Lung (tissue), 12 donors: ENCODE data around the gene AKT2. TPM values are rescaled to one million over a fixed set of nuclear protein-coding genes. Genes with fewer than 3 reads are reported as not detected.

ENCODE experiments used
- ATAC-seq: fragments of 200-7000 bp; cut with Tn5 transposase; one replicate; pipeline ENCODE4 v1.9.1; 2020; ENCODE audit warnings: moderate number of reproducible peaks; ENCODE audit not compliant: insufficient read depth, low FRiP score
- DNase-seq, 3 donors: peaks; one replicate each; pipeline ENCODE4 v3.0.0-alpha.2; 2013 to 2017
- H3K27ac ChIP-seq, 2 donors: one replicate each; pipeline ENCODE4 v1.5.1; 2013; ENCODE audit warnings: mild to moderate bottlenecking in 2 of 2, moderate library complexity in 2 of 2, control low read depth in 1 of 2, inconsistent platforms in 1 of 2, low read depth in 1 of 2, low read length in 1 of 2
- H3K27me3 ChIP-seq, 3 donors: one replicate each; pipeline ENCODE4 v1.5.1; 2013; ENCODE audit warnings: low read length in 2 of 3; ENCODE audit not compliant: control insufficient read depth in 3 of 3, insufficient read depth in 3 of 3
- H3K36me3 ChIP-seq, 4 donors: one replicate each; pipeline ENCODE4 v1.5.1; 2013; ENCODE audit warnings: low read length in 4 of 4, mild to moderate bottlenecking in 1 of 4, moderate library complexity in 1 of 4; ENCODE audit not compliant: control insufficient read depth in 4 of 4, insufficient read depth in 4 of 4
- H3K4me1 ChIP-seq, 5 donors: one replicate each; pipeline ENCODE4 v1.5.1; 2013; ENCODE audit warnings: low read length in 5 of 5, mild to moderate bottlenecking in 2 of 5, moderate library complexity in 1 of 5; ENCODE audit not compliant: control insufficient read depth in 5 of 5, insufficient read depth in 5 of 5
- H3K4me3 ChIP-seq: one replicate; pipeline ENCODE4 v1.5.1; 2013; ENCODE audit warnings: mild to moderate bottlenecking, control low read depth, moderate library complexity
- H3K9ac ChIP-seq, 2 donors: one replicate each; pipeline ENCODE4 v1.5.1; 2013; ENCODE audit warnings: low read length in 2 of 2, control low read depth in 1 of 2; ENCODE audit not compliant: insufficient read depth in 1 of 2
- H3K9me3 ChIP-seq, 4 donors: one replicate each; pipeline ENCODE4 v1.5.1; 2013; ENCODE audit warnings: low read length in 3 of 4, mild to moderate bottlenecking in 1 of 4, moderate library complexity in 1 of 4; ENCODE audit not compliant: control insufficient read depth in 4 of 4, insufficient read depth in 3 of 4
- WGBS, 2 donors: extraction: QIAGEN DNeasy Blood & Tissue Kit; methylation state at CpG; one replicate each; pipeline ENCODE4 v1.1.7; 2013; 5-methylcytosine and 5-hydroxymethylcytosine counted together
- polyA plus RNA-seq, 2 donors: library from polyadenylated mRNA; stranded (reverse); fragments of 200-250 nt; gene quantifications; one replicate each; pipeline ENCODE4 v1.2.1, GENCODE V29; 2013
- total RNA-seq, 2 donors: library from RNA; depleted of rRNA in 1 of 2; stranded (reverse); fragments of >200 nt in 1 of 2; gene quantifications; one replicate each; pipeline ENCODE4 v1.2.1, GENCODE V29; 2014 to 2021
- TF ChIP-seq, protein P1 (sequence below): IDR thresholded peaks from 2 replicates; pipeline ENCODE4 v1.5.1; 2012; ENCODE audit warnings: mild to moderate bottlenecking; ENCODE audit errors: control extremely low read depth, extremely low read depth
- donor health status: control.
- donor health status: control.
- donor health status: Bipolar disorder and iron deficiency.
- donor health status: healthy.
- donor health status: DM: yes; HTN: yes; CAD: no.

Gene AKT2
- total and polyA plus RNA-seq, 4 donors, result 62.3 to 138 (median 93.1) TPM

DNA sequence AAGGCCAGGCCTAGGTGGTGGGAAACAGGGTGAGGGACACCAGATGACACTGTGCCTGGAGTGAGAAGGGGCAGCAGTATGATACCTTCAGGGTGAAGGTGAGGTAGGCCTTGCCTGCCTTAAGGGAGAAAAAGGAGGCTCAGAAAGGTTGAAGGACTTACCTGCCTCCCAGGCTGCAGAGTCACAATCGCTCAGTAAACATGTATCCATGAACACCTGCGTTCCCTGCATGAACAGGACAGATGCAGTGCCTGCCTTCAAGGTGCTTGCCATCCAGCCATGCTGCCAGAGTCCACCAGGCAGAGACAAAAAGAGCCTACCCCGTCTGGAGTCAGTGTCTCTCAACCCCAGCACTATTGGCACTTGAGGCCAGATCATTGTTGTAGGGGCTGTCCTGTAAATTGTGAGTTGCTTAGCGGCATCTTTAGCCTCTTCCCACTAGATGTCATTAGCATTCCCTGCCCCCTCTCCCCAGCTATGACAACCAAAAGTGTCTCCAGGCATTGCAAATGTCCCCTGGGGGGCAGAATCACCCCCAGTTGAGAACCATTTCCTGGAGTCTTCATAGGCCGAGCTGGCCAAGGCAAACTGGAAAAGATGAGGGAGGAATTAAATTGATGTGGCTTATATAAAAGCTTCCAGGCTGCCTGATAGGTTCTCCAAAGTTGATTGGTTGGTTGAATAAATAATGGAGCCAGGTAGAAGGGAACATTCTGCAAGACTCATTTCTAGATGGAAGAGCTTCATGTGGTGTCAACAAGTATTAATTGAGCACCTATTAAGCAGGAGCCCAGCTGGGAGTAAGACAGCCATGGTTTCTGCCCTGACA, 92.2 kb downstream of the AKT2 start:
- peaks cover 0 to under 1% (median 0%) of the 10 kb centered on the region in 4 donors for H3K36me3 ChIP-seq
- H3K27ac ChIP-seq, result no peak overlapping the region
- no peaks in the 10 kb centered on the region for H3K27me3 ChIP-seq
- ATAC-seq, result no peak
- H3K4me1 ChIP-seq, result peaks cover 0 to 12% (median 0%) of the 10 kb centered on the region in 5 donors
- no peaks in the 10 kb centered on the region for H3K9me3 ChIP-seq
- WGBS, 2 donors, result 88% methylated on average over 5 of the region's 5 CpGs
- no peak overlapping the region for H3K9ac ChIP-seq
- H3K4me3 ChIP-seq, result no peak overlapping the region
- peak in 1 of 3 donors; percentile 6 for DNase-seq
- TF ChIP-seq, protein P1, sequence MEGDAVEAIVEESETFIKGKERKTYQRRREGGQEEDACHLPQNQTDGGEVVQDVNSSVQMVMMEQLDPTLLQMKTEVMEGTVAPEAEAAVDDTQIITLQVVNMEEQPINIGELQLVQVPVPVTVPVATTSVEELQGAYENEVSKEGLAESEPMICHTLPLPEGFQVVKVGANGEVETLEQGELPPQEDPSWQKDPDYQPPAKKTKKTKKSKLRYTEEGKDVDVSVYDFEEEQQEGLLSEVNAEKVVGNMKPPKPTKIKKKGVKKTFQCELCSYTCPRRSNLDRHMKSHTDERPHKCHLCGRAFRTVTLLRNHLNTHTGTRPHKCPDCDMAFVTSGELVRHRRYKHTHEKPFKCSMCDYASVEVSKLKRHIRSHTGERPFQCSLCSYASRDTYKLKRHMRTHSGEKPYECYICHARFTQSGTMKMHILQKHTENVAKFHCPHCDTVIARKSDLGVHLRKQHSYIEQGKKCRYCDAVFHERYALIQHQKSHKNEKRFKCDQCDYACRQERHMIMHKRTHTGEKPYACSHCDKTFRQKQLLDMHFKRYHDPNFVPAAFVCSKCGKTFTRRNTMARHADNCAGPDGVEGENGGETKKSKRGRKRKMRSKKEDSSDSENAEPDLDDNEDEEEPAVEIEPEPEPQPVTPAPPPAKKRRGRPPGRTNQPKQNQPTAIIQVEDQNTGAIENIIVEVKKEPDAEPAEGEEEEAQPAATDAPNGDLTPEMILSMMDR, result no peak

DNA sequence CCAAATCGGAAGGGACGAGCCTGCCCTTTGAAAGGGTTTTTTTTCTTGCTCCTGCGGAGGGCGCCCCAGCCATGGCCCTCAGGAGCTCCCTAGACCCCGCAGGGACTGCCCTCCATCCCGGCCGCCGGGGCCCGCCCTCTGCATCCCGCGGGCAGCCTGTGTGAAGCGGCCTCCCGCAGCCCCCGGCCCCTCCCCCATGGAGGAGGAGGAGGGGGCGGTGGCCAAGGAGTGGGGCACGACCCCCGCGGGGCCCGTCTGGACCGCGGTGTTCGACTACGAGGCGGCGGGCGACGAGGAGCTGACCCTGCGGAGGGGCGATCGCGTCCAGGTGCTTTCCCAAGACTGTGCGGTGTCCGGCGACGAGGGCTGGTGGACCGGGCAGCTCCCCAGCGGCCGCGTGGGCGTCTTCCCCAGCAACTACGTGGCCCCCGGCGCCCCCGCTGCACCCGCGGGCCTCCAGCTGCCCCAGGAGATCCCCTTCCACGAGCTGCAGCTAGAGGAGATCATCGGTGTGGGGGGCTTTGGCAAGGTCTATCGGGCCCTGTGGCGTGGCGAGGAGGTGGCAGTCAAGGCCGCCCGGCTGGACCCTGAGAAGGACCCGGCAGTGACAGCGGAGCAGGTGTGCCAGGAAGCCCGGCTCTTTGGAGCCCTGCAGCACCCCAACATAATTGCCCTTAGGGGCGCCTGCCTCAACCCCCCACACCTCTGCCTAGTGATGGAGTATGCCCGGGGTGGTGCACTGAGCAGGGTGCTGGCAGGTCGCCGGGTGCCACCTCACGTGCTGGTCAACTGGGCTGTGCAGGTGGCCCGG, 93.1 kb downstream of the AKT2 start:
- TF ChIP-seq, protein P1, result no peak
- peak overlapping the region; percentile 89 for H3K4me3 ChIP-seq
- WGBS, 2 donors, result 19 to 43% methylated on average over 28 to 62 of the region's 62 CpGs
- H3K9me3 ChIP-seq, result no peaks in the 10 kb centered on the region
- no peak for ATAC-seq
- peaks cover 0 to 12% (median 0%) of the 10 kb centered on the region in 5 donors for H3K4me1 ChIP-seq
- no peaks in the 10 kb centered on the region for H3K36me3 ChIP-seq
- no peak overlapping the region for H3K27ac ChIP-seq
- no peaks in the 10 kb centered on the region for H3K27me3 ChIP-seq
- H3K9ac ChIP-seq, result peak overlapping the region in 1 of 2 donors; percentile 2
- peak; percentile 16 to 47 (median 30) for DNase-seq

DNA sequence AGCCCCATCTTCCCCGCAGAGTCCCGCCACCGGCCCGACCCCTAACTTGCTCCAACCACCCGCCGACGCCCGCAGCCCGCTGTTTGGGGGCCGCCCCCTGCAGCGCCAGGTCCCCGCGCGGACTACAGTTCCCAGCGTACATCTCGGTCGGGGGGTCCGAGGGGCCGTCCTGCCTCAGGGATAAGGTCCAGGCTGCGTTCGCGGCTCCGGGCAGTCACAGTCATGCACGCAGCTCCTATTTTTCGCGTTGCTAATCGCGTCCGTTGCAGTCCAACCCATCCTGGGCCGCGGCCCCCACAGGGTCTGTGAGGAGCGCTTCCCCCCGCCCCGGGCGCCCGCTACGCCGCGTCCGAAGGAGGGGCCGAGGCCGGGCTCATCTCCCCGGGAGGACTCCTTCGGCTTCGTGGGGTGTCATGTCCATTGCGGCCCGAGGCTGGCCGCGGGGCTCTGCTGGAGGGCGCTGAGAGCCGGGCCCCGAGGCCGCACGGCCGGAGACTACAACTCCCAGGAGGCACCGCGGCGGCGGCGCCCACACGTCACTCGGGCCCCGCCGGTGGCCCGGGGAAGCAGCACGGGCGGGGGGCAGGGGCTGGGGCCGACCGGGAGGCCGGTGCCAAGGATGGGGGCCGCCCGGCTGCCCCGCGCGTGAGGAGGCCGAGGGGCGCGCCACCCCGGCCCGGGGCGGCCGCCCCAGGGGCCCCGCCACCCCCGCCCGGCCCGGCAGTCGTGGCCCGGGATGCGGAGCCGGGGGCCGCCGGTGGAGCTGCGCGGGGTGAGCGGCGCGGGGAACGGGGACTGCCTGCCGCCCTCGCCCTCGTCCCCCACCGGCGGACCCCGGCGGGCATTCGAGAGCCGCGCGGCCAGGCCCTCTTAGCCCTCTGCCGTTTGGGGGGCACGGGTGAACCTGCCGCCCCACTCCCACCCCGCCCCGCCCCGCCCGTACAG, 94.0 kb downstream of the AKT2 start, which contains the start of gene MAP3K10:
MAP3K10 (plus strand) TSS at position 536 of the 945 bp plus-strand sequence. CDS start 606 bp downstream, outside the sequence.
- TF ChIP-seq, protein P1, result no peak
- 0% methylated on average over 79 to 116 of the region's 116 CpGs for WGBS, 2 donors
- H3K27ac ChIP-seq, result peak within 1 kb of the TSS; percentile 95 to 97
- H3K9ac ChIP-seq, result peak within 1 kb of the TSS; percentile 17 to 61
- peak; percentile 77 to 78 (median 77) for DNase-seq
- H3K9me3 ChIP-seq, result no peaks in the 10 kb centered on the region
- ATAC-seq, result peak; percentile 89
- H3K4me3 ChIP-seq, result peak within 1 kb of the TSS; percentile 89
- H3K36me3 ChIP-seq, result no peaks in the 10 kb centered on the region
- peaks cover 0 to 10% (median 0%) of the 10 kb centered on the region in 5 donors for H3K4me1 ChIP-seq
- H3K27me3 ChIP-seq, result no peaks in the 10 kb centered on the region
